ENCODE measurements around the gene CRB2.

The CRB2 gene

DNA sequence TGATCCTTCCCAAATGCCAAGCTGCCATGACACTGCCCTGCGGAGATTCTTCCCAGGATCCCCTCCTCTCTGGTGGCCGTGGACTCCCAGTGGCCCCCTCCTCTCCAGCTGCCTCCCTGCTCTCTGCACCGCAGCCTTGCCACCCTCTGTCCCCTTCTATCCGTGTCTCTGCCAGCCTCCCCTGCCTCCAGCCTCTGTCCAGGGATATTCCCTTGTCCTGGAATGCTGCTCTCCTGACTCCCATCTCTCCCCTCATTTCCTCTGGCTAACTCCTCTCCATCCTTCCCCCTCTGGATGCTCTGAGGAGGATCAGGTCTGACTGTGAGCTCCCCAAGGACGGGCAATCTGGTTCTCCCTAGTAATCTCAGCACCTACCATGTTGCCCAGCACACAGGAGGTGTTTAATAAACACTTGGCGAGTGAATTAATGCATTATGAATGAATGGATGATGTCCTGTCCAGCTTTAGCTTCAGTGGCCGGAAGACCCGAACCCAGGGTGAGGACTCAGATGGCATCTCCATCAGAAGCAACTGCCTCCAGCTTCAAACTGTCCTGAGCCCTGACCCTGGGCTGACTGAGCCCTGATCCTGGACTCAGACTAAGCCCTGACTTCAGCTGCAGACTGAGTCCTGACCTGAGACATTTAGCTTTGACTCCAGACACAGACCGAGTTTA is 7.5 kb upstream of the CRB2 start:
- DNase-seq: no peak

DNA sequence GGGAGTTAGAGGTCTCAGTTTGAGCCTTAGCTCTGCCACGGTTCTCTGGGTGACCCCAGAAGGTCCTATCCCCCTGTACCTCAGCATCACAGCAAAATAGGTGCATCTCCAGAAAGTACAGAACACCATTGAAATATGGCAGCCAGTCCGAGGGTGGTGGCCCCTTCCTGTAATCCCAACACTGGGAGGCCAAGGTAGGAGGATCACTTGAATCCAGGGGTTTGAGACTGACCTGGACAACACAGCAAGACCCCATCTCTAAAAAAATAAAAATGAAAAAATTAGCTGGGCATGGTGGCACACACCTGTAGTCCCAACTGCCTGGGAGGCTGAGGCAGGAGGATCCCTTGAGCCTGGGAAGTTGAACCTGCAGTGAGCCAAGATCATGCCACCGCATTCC is 7.0 kb upstream of the CRB2 start:
- no peak for DNase-seq

DNA sequence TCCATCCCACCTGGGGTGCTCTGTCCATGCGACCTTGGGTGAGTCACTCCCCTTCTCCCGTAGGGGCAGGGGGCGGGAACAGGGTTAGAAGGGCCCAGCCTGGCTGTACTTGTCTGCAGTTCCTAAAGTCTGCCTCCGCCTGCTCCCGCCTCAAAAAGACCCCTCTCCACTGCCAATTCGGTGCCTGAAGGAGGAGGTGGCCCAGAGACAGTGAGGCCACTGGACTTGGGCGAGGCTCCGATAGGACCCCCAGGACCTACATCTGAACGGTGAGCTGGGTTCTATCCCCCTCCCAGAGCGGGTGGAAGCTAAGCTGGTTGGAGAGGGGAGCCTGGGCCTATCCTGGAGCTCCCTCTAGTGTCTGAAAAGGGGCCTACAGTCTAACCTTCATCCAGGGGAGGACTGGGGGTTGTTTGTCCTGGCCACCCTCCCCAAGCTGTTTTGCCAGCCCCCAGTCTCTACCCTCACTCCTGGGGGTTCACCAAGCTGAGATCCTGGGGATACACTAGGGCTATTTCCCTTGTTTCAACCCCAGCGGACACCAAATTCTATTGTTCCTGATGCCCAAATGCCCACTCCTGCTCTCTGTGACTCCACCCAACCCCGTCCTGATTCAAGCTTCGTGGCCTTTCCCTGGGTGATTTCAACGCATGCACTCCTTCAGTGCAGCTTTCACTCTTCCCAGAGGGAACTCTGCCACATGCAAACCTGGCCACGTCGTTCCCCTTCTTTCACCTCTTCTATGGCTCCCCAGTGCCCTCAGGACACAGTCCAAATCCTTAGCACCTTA is 6.1 kb upstream of the CRB2 start:
- peak; percentile 51 for DNase-seq

DNA sequence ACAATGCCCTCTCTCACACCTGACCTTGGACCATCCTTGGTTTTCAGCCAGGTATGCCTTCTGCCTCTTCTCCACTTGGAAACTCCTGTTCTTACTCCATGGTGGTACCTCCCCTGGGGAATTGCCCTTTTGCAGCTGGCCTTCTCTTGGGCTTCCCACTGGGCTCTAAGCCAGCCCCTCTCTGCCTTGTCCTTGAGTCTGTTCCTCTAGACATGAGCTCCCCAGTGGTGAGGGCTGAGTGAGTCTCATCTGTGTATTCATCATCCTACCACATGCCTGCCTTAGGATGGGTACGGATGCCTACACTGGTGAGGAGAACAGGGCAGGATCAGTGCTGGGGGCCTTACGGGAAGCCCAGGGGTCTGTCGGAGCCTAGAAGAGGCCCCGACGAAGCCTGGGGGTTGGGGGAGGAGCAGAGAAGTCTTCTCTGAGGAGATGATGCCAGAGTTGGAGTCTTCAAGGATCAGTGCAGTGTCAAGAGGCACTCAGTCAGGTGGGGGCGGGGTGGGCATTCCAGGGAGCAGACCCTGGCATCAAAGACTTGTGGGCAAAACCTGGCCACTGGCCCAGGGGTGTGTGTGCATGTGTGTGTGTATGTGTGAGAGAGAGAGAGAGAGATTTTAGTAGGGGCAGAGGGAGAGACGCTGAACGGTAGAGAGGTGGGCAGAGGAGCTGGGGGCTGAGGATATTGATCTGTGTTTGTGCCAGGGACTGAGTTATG is 5.2 kb upstream of the CRB2 start:
- DNase-seq: no peak

DNA sequence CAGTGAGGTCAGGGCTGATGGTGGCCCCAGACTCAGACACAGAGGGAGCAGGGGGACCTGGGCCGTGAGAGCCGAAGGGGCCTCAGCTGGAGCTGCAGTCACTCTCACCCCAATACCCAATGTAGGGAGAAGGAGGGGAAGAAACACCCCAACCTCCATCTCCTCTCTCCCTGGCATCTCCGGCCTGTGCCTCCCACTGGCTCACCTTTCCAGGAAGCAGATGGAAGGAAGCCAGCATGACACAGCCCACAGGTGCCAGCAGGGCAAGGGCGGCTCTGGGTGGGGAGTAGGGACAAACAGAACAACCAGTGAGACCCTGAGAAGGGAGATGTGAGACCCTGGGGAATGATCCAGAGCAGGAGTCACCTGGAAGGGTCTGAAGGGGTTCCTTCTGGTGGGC is 3.0 kb upstream of the CRB2 start:
- DNase-seq: no peak

DNA sequence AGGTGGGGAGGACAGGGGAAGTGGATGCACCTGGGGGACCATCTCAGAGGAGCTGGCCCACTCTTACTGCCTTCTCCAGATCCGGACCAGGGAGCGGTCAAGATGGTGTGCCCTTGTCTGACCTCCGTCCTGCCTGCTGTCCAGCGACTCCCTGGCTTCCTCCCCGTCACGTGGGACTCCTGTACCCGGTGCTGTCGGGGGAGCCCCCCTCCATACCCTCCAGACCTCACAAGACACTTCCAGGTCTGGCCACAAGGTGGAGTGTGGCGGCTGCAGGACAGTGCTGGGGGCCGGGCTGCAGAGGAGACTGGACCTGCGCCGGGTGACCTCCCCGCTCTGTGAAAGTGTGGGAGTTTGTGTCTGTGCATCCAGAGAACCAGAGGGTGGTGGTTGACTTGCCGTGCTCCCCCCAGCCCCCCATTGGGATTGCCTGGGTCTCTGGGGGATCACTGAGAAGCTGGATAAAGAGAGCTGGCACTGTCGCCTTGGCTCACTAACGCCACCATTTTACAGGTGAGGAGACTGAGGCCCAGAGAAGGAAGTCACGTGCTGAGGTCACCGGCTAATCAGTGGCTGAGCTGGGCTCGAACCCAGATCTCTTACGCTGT is 1.9 kb upstream of the CRB2 start:
- DNase-seq: peak; percentile 53

DNA sequence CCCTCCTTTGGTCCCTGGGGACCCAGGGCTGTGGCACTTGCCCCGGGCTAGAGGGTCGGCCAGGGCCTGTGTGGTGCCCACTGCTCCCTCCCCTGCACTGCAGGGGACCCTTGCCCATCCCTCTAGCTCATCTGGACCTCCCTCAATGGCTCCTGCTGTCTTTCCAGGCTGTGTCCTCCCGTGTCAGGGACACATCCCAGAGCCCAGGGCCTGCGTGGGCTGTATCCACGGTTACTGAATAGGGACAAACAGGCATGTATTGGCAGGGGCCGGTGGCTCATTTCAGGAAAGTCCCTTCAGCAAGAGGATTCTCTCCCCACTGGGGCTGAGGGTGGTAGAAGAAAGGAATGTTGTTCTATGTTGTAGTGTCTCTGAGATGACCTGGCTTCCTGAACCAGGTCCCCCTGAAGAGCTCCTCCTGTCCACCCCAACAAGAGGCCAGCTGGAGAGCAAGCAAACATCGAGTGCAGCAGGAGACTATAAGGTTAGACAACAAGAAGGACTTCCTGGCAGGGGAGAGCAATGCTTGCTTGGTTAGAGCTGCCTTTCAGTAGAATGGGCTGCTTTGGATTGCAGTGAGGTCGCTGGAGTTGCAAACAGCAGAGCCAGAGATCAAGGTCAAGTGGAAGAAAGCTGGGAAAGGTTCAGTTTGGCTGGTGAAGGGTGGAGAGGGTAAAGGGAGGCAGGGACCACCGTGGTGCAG is 1.0 kb upstream of the CRB2 start:
- DNase-seq: no peak

DNA sequence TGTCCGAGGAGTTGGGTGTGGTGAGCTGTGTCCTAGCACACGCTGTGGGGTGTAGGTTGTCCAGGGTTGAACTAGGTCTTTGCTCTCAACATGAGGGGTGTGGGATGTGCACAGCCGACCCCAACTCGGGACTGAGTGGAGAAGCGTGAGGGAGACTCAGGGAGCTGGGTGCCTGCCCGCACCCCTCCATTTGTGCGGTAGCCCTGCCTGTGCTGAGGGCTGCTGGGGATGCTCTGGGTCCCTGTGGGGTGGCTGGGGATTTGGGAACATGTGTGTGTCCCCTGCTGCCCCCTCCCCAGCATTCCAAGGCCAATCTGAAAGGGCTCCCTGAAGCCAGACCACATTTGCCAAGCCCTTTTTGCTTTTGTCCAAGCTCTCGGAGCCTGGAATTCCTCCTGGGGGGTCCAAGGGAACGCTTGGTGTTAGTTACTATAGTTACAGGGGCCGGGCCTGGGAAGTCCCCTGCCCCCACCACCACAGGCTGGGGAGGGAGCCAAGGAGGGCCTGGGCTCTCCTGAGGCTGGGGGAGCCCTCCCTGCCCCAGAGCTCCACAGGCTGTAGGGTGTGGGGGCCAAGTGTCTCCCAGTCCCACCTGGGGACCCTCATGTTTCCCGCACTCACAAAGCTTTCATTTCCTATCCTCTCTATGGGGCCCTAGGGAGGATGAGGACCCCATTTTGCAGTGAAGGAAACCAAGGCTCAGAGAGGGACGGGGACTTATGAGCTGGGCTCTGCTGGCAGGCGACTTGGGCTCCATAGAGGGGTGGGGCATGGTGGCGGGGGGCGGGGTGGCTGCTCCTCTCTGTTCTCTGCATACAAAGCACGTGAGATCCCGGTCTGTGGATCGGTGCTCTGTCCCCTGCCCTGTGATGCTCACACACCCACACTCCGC is 1.1 kb downstream of the CRB2 start:
- no peak for DNase-seq

DNA sequence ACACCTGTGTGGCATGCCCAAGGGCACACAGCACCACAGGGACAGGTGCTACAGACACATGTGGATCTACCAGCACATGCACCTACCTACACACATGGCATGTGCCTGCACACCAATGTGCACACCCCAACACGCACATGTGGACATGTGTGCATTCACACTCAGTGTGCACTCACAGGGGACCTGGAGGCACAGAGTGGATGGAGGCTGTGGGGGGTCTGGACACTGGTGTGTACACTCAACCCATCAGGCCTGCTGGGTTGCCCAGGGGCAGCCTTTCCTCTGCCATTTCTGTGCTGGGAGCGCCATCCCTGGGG is 1.7 kb downstream of the CRB2 start:
- no peak for DNase-seq

DNA sequence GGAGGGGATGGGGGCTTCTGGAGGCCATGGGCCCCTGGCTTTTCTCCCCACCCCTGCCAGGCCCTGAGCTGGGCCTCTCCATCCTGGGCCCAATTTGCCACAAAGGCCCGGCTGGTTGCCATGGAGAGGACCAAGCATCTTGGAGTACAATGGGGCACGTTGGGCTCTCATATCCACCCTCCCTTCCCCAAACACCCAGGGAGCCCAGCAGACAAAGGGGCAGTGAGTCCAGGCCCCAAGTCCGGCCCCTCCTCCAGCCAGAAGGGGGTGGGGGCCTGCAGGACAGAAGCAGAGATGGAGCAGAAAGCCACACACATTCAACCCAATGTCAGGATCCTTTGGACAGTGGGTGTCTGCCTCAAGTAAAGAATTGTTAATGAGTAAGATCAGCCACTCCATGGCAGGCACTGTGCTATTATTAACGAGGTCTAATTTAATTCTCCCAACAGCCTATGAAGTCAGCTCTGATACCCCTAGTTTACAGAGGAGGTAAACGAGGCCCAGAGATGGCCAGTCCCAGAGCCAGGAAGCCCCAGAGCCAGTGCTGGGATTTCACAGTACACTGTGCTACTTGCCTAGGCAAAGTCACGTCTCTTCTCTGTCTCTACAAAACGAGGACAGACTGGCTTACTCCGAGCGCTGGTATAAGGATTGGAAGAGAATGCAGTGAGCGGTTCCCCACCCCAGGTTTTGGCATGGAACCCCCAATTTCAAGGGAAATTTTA is 2.3 kb downstream of the CRB2 start:
- no peak for DNase-seq

DNA sequence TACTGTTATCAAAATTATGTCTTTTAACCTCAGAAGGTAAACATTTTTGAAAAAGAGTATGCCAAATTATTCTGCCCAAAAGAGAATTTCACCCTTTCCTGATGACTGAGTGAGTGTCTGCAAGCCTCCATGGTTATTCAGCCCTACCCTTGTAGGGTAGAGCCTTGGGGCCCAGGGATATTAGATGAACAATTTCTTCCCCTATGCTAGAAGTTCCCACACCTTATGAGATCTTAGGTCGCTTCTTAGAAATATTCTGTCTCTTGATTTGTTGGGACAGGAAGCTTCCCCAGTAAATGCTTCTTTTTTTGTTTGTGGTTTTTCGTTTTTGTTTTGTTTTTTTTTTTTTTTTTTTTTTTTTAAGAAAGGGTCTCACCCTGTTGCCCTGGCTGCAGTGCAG is 3.1 kb downstream of the CRB2 start:
- no peak for DNase-seq

DNA sequence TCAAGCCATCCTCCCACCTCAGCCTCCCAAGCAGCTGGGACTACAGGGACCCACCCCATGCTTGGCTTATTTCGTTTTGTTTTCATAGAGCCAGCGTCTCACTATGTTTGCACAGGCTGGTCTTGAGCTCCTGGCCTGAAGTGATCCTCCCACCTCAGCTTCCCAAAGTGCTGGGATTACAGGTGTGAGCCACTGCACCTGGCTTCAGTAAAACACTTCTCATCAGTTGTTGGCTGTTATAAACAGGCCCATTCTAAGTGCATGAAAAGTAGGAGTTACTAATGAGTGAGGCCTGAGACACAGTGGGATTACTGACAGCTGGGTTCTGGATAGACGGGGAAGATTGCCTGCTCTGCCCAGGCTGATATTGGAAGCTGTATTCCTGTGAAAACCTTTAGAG is 3.5 kb downstream of the CRB2 start:
- no peak for DNase-seq

DNA sequence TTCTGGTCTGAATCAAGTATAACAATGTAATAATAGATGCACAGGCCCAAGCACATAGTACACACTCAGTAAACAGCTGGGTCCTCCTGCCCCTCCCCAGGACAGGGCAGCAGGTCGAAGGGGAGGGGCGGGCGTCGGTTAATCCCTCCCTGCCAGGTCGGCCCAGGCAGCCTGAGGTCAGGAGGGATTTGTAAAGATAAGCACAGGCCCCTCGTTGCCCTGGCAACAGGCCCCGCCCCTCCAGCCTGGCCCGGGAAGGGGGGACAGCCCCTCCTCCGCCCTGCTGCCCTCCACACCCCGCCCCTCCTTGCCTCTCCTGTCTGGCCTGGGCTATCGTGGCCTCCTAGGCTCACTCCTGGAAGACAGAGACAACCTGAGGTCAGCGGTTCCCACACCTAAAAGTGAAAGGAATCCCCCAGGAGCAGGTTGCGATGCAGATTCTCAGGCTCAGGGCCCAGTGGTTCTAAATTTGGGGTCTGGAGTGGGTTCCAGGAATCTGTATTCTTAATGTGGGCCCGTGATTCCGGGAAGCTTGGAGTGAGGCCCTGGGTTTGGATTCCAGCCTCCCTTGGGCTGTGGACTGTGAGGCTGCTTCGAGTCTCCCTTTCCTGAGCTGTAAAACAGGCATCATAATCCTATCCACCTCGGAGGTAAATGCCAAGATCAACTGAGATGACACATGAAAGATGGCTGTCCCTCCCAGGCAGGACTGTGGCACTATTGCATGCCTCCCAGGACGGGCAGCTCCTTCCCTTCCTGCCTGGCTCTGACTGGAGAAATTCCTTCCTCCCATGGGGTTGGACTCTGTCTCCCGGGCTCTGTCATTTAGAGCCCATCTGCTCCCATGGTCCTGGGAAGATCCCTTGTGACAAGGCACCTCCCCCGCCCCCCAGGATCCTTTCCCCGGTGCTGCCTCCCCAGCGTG is 4.4 kb downstream of the CRB2 start:
- DNase-seq: no peak

DNA sequence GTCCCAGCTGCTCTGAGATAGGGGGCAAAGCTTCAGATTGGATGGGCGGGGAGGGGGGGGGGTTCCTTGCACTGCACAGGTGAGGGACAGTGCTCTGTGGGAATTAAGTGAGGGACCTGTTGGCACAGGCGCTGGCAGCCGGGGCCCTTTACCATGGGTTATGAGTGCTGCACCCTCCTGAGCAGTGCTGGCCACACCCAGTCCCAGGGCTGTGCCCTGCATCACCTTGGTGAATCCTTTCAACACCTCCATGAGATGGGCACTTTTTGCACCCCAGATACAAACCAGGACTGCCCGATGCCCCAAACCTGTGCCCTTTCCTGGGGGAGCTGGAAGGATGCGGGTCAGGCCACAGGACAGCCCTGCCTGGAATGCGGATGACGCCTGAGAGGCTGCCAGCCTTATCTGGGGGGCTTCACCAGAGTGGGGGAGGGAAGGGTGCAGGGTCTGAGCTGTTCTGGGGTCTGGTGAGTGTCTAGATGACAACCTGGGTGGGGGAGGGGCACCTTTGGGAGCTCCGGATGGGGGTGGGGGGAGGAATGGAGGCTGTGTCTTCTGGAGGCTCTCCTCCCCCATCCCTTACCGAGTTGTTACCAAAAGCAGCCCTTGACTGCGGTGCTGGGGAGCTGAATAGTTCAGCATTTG is 5.2 kb downstream of the CRB2 start:
- DNase-seq: no peak

DNA sequence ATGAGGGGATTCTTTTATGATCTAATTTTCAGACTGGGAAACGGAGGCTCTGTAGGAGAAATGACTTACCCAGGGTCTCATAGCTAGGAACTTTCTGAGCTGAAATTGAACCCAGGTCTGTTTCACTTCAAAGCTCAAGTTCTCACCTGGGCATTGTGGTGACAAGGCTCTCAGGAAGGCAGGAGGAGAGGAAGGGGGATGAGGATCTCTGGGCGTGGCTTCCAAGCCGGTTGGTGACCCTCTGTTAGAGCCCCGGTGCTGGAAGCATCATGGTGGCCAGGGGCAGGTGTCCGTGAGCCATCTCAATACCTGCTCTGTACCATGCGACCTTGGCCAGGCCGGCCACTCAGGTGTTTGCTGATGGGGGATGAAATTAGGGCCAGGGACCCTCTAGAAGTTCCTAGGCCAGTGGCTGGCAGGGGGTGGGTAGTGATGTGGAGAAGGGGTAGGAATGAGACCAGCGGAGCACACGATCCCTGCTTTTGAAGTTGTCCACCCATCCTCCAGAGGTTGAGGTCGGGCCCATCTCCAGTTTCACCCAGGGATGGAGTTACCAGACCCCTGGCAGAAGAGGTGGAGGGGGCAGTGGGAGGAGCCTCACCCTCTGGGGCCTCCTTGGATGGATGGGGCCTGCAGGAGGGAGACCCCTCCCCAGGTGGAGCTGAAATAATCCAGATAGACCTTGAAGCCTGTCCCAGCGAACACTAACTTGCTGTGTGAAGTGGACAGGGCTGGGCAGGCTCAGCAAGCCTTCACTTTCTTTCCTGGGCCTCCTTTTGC is 5.9 kb downstream of the CRB2 start:
- DNase-seq: no peak

DNA sequence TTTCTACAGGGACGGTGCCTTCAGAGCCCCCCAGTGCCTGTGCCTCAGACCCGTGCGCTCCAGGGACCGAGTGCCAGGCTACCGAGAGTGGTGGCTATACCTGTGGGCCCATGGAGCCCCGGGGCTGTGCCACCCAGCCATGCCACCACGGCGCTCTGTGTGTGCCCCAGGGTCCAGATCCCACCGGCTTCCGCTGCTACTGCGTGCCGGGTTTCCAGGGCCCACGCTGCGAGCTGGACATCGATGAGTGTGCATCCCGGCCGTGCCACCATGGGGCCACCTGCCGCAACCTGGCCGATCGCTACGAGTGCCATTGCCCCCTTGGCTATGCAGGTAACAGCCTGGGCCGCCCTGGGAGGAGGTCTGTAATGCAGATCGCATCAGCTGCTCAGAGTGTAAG is 6.9 kb downstream of the CRB2 start:
- no peak for DNase-seq

DNA sequence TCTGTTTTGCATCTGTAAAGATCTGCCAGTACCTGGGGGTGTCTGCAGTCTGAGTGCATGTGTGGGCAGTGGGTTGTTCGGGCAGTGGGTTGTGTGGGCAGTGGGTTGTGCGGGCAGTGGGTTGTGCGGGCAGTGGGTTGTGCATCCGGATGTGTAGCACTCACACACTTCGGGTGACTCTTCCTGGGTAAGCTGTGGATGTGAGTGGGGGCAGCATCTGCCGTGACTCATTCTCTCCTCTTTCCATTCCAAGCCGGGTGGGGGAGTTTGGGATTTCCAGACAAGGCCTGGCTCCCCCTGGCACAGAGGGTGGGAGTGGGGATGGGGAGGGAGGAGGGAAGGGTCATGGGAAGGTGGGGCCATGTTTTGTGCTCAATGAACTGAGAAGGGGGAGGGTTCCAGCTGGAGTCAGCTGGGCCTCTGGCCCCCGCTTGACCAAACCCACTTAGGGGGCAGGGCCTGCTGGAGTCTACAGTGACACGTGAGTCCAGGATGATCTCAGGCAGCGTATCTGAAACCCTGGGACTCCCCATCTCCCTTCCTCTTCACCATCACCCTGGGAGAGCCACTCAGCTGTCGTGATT is 8.3 kb downstream of the CRB2 start:
- DNase-seq: peak; percentile 31

DNA sequence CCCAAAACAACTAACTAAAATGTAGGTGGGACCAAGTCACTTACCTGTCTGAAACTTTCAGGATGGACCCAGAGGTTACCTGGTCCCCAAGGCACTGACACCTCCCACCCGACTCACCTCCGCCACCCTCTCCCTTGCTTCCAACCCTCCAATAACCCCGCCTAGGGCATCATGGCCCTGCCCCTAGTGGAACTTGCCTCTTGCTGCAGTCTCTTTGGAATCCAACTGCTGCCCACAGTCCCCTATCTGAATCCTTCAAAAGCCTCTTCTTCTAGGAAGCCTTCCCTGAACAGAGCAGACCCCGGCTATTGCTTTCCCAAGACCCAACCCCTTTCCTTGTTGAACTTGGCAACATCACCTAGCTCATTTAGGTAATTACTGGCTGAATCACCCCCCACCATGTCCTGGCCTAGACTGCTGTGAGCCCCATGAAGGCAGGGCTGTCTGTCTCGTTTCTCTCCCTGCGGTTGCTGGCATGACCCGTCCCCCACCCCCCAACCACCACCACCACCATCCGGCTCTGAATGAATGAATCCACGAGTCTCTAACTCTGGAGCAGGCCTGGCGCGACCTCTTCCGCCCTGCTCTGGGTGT is 9.4 kb downstream of the CRB2 start:
- no peak for DNase-seq
